Measurements from ENCODE around the gene MYO1E.

GRCh38 chr15:59420986-59421618 lies 48.4 kb upstream of the MYO1E start:
- TF ChIP-seq, protein P1, sequence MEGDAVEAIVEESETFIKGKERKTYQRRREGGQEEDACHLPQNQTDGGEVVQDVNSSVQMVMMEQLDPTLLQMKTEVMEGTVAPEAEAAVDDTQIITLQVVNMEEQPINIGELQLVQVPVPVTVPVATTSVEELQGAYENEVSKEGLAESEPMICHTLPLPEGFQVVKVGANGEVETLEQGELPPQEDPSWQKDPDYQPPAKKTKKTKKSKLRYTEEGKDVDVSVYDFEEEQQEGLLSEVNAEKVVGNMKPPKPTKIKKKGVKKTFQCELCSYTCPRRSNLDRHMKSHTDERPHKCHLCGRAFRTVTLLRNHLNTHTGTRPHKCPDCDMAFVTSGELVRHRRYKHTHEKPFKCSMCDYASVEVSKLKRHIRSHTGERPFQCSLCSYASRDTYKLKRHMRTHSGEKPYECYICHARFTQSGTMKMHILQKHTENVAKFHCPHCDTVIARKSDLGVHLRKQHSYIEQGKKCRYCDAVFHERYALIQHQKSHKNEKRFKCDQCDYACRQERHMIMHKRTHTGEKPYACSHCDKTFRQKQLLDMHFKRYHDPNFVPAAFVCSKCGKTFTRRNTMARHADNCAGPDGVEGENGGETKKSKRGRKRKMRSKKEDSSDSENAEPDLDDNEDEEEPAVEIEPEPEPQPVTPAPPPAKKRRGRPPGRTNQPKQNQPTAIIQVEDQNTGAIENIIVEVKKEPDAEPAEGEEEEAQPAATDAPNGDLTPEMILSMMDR (IDR thresholded peaks at IDR 0.05; ENCODE audit: low read depth, low read length, poor library complexity, severe bottlenecking) = no peak
- no peak for TF ChIP-seq EZH2phosphoT487 (IDR thresholded peaks at IDR 0.05; ENCODE audit: borderline replicate concordance, low read length)
